GM21381 (cell line): ENCODE data around the gene C2CD4D.

Source experiments
- ATAC-seq: cut with Tn5 transposase; IDR thresholded peaks from one replicate; pipeline ENCODE4 v1.9.1; 2021; ENCODE audit warnings: mild to moderate bottlenecking, moderate library complexity; ENCODE audit not compliant: unreplicated experiment

The C2CD4D gene

DNA sequence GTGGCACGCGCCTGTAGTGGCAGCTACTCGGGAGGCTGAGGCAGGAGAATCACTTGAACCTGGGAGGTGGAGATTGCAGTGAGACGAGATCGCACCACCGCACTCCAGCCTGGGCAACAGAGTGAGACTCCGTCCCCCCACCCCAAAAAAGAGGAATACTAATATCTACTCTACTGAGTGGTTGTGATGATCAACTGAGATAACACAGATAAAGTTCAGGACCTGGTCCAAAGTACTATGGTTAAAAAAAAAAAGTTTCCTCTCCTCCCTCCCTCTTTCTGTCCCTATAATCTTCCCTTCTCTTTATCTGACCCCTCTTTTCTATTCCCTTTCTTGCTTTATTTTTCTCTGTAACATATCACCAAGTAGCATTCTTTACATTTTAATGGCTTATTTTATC, 4.0 kb downstream of the C2CD4D start:
- ATAC-seq, result no peak

DNA sequence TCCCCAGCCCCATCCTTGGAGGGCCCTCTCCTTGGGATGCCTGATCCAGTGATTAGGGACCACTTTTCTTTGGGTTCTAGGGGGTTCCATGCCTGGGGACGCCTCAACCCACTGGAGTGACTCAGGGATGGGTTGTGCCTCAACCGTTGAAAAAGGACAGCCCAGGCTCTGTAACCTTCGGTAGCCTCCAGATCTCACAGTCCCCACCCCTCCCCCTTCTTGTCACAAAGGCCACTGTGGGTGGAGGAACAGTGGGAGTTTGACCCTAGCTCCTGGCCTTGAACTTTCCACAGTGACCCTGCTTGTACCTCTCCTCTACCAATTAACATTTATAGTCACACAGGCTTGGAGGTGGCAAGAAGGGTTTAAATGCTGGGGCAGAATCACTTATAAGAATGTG, 5.4 kb downstream of the C2CD4D start:
- no peak for ATAC-seq

DNA sequence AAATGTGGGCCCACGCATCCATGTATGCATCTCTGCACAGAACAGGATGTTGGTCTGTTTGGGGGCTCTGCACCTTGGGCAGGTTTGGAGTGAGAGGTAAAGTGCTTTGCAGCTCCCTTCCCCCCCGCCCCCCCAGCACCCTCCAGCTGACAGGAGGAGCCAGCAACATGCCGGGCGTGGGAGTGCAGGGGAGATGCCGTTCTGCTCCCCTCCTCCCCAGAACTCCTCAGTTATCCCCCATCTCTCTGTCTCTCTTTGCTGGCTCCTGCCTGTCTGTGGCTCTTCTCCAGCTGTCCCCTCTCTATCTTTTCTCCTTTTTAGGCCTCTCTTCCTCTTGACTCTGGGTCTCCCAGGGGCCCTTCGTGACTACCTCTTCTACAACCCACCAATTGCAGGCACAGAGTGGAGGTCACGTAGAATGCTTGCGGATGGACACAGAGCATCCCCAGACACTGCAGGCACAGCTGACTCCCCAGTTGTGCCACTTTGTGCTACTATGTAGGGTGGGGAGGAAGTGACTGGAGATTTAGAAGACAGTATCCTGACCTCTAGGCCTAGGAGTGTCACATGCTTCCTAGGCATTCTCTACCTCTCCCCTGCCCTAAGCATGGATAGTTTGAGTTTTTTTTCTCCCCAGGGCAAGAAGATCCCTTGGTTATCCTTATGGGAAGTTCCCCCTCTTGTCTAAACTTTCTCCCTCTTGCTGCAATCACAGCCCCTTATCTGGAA, 6.3 kb downstream of the C2CD4D start:
- ATAC-seq, result no peak

DNA sequence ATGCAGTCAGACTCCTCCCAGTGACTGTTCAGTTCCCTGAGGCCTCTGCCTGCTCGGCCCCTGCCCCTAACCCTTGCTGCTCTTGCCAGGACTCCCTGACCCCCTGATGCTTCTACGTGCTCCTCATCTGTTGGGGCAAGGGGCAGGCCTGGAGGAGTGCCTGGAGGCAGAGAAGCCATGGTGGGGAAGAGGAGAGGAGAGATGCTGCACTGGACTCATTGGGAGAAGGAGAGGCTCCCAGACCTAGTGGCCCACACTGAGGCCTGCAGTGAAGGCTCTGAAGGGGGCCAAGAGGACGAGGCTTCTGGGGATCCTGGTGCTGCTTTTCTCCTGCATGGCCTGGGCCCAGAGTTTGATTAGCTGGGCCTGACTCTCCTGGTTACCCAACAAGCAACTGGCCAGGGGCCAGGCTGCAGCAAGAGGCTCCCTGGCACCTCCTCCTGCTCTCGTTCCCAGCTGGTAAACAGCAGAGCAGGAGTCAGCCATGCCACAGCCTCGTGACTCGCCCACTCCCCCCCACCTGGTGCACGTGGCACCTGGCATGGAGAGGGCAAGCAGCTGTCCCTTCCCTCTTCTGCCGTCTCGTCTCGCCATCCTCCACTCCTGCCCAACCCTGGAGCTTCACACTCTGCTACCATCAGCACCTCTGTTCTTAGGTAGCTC, 7.2 kb downstream of the C2CD4D start:
- no peak for ATAC-seq

DNA sequence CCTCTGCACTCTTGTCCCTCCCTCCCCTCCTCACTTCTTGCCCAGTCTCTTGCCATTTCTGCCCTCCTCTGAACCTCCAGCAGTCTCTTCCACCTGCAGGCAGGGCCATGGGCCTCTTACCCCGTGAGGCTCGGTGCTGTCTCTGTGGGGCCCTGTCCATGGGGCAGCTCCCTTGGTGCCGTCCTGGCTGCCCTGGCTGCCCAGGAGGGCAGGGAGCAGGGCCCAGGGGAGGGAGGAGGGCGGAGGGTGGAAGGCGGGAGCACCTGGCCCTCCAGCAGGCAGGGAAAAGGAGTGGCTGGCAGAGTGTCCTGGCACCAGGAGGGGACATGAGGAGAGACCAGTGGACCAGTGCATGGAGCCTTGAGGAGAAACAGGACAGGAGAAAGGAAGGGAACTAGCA, 8.0 kb downstream of the C2CD4D start, which contains the start of gene RORC:
RORC (minus strand) TSS at position 198 of the 400 bp plus-strand sequence; CDS start at position 160, 38 bp downstream.
- ATAC-seq, result no peak

DNA sequence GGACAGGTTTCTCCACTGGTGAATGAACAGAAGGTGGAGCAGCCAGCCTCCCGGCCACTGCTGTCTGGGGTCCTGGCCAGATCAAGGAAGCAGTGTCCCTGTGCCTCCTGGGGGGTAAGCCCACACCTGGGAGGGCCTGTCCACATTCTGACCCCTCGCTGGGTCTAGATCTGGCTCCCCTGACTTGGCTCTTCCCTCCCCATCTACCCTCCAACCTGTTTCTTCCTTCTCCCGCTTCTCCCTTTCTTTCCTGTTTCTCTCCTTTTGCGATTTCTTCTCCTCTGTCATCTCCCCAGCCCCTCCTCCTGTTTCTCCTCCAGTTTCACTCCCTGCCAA, 8.4 kb downstream of the C2CD4D start:
- no peak for ATAC-seq

DNA sequence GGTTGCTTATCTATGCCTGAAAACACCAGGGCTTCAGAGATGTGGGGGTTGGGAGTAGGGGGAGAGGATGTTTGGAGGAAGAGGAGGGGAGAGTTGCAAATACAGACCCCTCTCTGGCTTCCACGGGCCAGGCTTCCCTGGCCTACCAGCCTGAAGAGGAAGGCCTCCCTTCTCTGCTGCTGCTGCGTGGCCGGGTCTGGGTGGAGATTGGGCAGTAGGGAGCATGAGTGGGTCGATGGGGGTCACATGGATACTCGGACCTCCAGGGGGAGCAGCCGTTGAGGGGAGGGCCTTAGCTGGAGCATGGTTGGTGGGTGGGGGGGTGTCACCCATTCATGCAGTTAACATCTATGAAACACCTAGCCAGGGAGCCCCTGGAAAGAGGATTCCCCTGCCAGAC, 9.6 kb downstream of the C2CD4D start:
- ATAC-seq, result no peak

DNA sequence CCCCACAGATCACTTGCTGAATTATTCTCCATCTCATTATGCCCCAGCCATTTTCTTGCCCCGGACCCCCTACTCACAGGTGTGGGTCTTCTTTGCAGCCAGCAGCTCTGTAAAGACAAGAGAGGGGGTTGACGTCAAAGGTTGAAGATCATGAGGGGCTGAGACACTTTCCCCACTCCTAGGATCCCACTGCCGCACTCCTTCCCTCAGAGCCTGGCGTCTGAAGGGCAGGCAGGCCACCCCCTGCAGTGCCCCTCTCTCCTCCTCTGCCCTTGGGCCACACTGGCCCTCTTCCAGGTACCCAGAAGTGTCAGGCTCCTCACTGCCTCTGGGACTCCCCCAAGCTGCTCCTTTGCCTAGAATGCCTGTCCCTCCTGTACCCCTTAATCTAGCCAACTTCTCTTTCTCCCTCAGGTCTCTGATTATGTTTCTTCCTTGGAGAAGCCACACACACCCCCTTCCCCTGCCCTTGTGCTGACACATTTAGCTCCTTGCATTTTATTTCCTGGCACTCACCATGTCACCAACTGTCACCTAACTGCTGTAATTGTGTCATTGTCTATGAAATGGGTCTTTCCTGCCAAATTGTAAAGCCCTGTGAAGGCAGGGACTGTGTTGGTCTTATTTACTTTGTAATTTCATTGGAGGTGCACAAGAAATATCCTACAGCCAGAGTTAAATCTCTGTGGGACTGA, 10.1 kb downstream of the C2CD4D start:
- ATAC-seq, result no peak

DNA sequence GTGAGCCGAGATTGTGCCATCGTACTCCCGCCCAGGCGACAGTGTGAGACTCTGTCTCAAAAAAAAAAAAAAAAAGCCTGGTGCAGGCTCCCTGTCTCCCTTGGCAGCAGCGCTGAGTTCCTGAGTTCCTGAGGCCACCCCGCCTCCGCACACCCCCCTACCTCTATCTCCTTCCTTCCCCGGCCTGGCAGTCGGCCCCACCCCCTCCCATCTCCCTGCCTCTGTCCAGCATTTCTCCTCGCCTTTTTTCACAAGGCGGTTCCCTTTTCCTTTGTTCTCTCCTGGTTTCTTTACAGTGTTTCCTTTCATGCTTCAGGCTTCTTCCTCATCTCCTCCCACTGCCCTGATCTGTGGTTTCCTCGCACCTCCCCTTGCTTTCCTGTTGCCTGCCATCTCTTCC, 10.7 kb downstream of the C2CD4D start:
- no peak for ATAC-seq

DNA sequence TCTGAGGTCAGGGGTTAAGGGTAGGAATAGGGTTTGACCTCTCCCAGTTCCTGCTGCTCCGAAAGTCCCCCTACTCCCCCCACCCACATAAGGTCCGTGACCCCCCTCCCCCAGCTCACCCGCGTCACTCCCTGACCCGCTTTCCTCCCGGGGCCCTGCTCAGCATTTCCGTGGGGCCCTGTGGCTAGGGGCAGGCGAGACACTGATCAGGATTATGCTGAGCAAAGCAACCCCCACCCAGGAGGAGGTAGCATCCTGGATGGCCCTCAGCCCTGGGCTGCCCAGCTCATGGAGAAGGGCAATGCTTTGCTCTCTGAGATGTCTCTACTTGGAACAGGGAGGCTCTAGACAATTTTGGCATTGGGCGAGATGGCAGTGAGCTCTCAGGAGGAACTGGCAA, 11.8 kb downstream of the C2CD4D start:
- ATAC-seq, result no peak

DNA sequence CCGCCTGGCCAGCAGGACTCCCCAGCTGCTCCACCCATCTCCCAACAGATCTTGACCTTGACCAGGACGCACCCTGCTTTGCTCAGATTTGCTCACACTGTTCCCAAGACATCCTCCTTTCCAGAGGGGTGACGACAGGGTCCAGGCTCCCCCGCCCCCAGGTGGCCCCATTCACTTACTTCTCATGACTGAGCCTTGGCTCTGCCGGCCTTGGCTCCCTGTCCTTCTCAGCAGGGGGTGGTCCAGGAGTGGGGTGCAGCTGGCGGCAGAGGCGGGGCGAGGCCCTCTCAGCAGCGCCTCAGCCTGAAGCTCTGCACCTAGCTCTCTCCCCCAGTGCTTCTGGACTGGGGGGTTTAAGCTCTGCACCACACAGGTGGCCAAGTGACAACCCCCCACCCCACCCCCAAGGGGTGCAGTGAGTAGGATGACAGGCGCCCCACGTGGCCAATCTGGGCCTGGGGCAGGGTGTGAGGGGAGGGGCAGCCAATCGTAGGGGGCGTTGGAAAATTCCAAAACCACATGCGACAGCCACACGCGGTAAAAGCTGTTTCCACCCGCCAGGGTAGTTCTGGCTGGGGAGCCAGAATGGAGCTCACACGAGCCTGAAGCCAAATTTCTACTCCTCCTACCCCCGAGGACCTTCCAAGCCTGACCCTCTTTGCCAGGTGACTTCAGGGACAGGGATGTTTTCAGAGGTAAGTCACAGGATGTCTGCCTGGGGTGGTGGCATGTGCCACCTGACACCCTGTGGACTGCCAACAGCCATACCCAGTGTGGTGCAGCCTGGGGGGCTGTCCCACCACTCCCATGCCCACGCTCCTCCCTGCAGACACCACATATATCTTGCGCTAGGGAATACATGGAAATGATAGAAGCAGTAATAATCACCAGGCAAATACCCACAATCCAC, 13.6 kb downstream of the C2CD4D start:
- ATAC-seq, result no peak

DNA sequence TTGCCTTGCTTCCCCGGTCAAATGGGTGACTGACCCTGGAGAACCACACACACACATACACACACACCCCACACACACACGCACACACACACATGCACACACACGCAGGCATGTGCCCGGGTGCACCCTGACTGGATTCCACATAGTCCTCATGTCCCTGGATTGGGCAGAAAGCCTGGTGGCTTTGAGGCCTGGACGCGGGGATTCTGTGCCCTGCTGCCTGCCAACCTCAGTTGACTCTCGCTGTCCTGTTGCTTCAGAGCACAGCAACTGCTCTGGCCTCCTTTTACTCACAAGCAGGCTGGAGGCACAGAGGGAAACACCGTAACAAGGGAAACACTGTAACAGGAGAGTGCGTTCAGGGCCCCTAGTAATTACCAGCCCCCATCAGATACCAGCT, 14.4 kb downstream of the C2CD4D start:
- ATAC-seq, result no peak

DNA sequence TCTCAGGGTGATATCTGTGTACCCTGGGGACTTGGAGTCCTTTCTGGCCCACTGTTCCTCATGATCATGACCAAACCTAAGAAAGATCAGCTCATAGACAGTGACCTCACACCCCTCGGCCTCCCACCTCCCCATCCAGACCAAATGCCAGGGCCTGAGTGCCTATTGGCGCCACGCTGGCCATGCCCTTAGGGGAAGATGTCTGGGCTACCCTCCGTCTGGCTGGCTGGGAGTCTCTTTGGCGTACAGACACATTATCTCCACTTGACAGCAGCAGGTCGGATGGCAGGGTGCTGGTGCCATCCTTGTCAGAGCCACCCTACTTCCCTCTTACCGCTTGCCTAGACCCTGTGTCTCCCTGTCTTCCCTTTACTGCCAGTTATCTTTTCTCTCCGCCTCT, 16.4 kb downstream of the C2CD4D start:
- ATAC-seq, result no peak

DNA sequence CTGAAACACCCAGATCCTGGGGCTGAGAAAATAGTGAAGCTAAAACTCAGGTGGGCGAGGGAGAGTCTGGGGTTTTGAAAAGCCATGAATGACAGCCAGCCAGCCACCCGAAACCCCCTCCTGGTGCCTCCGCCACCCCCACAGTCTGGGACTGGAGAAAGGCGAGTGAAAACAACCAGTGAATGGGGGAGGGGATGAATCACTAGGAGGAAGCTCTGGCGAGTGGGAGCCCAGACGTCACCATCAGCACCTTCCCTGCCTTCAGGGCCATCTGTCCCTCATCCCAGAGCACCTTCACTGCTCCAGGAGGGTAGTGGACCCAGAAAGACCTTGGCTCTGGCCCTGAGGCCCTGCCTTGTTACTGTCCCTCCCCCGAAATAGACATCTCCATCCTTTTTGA, 17.2 kb downstream of the C2CD4D start:
- no peak for ATAC-seq

DNA sequence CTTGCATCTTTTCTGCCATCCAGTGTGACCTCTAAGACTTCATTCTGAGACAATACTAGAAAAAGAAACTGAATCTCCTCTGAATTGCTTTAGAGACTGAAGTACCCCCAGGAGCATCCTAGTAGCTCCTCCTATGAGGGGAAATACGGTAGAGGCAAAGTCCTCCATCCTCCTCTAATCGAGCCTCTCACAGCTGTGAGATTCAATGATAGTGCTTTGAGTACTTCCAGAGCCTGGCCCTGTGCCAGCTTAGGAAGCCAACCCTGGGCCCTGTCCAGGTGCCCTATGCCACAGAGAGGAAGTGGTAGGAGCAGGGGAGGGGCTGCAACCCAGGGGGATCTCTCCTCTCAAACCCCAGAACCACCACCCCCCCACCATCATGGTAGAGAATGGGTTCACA, 18.7 kb downstream of the C2CD4D start:
- no peak for ATAC-seq

DNA sequence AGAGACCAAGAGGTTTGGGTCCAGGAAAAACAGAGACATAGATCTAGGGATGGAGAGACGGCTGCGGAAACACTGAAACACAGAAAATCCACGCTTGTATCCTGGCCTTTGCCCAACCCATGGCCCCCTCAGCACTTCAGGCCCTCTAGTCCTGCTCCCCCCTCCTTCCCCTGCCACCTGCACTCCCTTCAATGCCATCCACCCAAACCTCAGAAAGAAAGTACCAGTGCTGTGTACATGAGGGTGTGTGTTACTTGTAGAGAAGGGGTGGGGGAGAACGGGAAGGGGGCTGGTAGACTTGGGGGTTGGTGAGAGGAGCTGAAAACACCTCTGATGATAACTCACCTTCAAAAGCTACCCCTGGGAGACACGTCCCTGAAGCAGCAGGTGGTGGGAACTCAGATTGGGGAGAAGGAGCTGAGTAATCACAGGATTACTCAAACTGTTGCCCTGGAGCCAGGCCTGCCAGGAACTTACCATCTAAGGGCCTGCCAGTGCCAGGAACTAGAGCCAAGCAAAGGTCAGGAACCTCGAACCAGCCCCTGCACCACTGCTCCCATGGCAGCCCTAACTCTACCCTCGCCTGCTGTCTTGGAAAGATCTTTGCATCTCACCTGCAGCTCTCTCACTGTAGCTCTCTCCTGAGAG, 19.5 kb downstream of the C2CD4D start:
- no peak for ATAC-seq

DNA sequence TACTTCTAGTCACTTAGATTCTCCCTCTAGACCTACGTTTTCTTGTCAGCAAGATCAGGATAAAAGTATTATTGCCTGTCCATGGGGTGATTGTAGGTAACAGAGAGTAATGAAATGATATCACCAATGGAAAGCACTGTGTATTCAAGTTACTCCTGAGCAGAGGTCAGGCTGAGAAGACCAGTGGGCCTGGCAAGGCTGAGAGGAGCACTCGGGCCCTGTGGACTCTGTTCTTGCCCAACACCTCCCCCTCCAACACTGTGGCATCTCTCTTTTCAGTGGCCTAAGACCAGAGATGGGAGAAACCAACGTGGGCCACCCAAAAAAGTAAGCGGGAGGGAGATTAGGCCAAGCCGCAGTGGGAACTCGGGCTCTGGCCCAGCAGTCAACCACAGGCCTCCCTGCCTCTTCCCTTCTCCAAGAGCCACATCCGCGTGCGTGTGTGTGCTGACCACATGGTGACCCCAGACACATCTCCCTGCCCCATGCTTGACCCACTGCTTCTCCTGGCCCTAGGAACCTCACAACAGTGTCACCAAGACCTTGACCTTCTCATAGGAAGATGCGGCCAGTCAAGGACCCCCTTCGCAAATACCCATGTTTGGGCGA, 20.3 kb downstream of the C2CD4D start:
- ATAC-seq, result no peak

DNA sequence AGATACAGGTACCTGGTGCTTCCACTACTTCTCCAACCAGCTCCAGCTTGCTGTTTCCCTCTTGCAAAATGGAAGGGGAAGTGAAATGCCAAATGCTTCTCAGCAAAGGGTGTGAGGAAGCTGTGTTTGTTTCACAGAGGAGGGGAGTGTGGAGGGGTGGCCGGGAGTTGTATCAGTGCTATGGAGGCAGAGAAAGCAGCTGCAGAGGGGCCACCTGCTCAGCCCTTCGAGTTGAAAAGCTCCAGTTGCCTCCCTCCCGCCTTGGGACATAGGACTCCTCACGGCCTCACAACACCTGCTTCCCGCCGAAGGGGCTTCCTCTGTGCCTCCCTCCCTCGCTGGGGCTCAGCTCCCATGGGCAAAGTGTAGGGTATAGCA, 22.3 kb downstream of the C2CD4D start:
- ATAC-seq, result no peak

DNA sequence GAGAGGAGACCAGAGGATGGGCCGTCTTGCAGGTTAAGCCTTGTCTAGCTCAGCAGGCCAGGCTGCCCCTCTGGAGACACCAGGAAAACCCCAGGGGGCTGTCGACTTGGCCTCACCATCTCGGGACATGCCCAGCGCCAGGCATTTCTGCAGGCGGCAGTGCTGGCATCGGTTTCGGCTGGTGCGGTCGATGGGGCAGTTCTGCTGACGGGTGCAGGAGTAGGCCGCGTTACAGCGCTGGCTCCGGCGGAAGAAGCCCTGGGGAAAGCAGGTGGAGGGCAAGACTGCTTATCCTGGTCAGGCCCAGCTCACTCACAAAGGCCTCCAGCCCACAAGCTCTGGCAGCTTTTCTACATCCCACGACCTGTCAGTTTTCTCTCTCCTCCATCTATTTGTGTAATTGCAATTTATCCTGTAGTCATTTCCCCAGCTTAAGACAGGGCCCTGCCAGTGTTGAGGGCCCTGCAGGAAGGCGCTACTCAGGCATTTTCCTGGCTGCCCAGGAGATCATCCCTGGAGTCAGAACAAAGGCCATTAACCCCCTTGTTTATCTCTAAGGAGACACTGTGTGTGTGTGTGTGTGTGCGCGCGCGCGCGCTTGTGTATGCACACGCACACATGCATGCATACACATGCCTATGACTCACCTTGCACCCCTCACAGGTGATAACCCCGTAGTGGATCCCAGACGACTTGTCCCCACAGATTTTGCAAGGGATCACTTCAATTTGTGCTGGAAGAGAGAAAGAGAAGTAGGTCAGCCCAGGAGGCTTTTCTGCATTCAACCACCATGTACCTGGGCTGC, 22.9 kb downstream of the C2CD4D start:
- ATAC-seq, result no peak
